ENCODE results near the gene NOTCH1.
"Not testable (repeated sequence)": the region's sequence is repeated elsewhere in the genome, so short reads cannot be mapped to it uniquely, and the experiment has no call there.

The NOTCH1 gene

DNA sequence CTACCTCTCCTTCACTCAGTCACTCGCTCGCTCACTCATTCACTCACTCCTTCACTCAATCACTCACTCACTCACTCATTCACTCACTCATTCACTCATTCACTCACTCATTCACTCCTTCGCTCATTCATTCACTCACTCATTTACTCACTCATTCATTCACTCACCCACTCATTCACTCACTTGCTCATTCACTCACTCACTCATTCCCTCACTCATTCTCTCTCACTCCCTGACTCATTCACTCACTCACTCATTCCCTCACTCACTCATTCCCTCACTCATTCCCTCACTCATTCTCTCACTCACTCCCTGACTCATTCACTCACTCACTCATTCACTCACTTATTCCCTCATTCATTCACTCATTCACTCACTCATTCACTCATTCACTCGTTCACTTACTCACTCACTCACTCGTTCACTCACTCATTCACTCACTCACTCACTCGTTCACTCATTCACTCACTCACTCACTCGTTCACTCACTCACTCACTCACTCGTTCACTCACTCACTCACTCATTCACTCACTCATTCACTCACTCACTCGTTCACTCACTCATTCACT is 33.9 kb upstream of the NOTCH1 start:
- DNase-seq: not testable (repeated sequence)

DNA sequence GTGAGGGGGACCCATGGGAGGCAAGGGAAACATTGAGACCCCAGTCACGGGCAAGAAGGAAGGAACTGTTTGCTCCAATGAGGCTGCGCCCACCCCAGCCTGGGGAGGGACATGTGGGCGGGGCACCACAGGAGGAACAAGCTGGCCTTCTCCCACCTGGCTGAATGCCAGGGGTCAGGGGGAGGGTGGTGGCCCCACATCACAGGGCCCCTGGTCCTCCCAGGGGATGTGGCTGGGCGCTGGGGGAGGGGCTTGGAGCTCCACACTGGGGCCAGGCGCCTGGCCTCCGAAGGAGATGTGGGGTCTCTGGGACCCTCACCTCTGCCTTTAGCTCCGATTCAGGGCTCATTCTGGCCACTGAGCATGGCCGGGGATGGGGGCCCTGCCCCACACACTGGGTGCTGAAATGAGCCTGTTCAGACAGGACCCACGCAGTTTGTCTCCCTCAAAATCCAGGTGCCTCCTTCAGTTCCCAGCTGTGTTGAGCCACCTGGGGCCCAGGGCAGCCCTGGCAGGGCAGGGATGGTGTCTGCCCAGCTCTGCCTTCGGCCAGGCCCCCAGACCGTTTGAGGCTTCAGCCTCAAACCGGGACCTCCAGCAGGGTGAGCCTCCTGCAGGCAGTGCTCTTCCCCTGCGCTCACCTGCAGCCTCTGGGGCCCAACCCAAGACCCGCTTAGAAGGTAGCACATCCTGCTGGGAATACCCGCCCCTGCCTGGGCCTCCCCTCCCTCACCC is 33.2 kb upstream of the NOTCH1 start:
- no peak for DNase-seq

DNA sequence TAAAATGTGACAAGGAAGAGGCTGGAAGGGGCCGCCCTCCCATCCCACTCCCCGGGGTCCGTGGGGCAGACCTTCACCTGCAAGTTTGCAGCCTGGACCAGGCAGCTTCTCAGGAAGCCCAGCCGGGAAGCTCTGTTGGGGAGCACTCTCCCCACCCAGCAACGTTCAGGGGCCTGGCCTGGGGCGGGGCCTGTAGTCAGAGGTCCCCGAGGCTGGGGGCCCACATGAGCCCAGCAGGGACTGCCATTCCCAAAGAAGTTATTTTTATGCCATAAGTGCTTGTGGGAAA is 32.7 kb upstream of the NOTCH1 start:
- DNase-seq: no peak

DNA sequence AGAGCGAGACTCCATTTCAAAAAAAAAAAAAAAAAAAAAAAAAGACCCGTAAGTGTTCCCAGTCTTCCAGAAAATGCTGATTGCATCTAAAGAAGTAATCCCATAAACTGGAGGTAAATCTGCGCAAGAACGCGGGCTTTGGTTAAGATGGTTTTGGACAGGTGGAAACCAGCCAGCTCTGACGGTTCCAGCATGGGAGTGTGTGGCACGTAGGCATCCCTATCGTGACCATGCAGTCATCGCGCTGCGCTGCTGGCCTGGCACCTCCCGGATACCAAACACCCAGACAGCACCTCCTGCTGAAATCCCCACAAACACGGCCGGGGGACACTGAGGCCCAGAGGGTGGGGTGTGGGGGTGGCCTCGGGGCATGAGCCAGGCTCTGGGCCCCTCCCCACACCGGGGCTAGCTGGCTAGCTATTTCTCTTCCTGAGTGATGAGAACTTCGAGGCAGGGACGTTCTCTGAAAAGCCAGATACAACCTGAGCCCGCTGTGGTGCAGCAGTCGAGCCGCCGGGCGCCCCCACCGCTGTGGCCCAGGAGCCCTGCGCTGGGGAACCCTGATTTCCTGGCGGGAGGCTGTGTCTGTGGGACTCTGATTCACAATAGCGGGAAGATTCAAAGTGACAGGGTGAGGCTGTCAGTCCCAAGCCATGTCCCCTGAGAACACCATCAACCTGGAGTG is 32.2 kb upstream of the NOTCH1 start:
- DNase-seq: no peak

DNA sequence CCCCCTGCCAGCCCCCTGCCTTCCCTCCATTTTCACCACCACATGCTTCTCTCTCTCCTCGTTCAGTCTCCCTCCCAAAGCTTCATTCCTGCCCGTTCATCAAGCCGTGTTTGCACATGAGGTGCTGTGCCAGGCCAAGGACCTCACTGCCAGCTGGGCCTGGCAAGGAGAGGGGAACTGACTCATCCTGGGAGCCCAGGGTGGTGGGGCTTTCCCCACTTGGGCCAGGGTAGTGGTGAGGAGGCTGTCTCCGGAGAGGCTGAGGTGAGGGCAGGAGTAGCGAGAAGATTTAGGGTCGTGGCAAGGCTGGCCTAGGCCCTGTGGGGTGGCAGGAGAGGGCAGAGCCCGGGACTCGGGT is 30.4 kb upstream of the NOTCH1 start:
- peak in 4 of 56 donors; percentile 11 to 40 (median 24) for DNase-seq

DNA sequence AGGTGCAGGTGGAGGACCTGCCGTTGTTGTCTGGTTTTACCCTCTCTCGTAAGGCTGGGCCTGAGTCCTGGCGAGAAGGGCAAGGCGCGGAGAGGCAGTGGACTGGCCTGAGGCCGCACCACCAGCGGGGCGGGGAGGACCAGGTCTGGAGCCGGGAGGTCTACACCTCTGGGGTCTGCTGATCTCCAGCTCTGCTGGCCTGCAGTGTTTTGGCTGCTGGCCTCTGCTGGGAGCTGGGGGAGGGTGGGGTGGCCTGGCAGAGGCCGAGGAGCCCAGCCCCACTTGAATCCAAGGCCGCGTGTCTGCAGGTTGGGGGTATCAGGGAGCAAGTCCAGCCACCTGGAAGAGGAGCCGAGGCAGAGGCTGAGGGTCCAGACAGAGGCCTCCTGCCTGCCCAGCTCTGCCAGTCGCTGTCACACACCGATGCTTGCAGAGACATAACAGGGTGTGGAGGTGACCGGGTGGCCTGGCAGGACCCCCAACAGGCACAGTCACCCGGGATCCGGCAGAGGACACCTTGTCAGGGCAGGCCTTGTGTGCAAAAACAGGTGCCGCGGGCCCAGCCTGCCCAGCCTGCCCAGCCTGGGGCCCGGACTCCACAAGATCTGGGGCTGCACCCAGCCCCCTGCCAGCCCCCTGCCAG is 29.9 kb upstream of the NOTCH1 start:
- no peak for DNase-seq

DNA sequence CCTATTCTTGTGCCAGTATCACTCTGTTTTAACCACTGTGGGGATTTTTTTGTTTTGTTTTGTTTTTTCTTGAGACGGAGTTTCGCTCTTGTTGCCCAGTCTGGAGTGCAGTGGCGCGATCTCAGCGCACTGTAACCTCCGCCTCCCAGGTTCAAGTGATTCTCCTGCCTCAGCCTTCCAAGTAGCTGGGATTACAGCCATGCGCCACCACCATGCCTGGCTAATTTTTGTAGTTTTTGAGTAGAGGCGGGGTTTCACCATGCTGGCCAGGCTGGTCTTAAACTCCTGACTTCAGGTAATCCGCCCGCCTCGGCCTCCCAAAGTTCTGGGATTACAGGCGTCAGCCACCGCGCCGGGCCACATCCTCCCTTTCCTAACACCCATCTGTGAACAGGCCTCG is 28.8 kb upstream of the NOTCH1 start:
- DNase-seq: not testable (repeated sequence)

DNA sequence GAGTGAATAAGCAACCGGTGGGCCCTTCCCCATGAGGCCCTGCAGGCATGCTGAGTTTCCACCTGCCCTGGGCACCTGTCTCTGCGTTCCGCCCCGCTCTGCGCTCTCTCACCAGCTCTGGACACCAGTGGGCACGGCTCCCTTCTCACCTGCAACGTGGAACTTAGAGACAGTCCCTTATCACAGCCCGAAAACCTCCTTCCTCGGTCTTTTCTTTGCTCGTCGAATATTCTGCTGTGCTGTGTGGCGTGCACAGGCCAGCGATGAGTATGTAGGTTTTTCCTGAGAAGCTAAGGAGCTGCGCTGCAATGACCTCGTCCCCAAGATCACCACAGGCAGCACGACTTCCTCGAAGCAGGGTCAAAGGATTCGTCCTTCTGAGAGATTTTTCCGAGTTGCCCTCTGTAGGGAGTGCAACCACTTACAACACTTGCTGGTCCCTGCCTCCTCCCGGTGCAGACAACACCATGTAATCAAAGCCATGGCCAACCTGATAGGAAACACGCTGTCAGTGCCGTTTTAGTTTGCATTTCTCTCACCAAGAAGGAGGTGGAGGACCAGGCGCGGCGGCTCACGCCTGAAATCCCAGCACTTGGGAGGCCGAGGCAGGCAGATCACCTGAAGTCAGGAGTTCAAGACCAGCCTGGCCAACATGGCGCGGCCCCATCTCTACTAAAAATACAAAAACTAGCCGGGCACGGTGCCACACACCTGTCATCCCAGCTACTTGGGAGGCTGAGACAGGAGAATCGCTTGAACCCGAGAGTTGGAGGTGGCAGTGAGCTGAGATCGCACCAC is 27.2 kb upstream of the NOTCH1 start:
- DNase-seq: no peak

DNA sequence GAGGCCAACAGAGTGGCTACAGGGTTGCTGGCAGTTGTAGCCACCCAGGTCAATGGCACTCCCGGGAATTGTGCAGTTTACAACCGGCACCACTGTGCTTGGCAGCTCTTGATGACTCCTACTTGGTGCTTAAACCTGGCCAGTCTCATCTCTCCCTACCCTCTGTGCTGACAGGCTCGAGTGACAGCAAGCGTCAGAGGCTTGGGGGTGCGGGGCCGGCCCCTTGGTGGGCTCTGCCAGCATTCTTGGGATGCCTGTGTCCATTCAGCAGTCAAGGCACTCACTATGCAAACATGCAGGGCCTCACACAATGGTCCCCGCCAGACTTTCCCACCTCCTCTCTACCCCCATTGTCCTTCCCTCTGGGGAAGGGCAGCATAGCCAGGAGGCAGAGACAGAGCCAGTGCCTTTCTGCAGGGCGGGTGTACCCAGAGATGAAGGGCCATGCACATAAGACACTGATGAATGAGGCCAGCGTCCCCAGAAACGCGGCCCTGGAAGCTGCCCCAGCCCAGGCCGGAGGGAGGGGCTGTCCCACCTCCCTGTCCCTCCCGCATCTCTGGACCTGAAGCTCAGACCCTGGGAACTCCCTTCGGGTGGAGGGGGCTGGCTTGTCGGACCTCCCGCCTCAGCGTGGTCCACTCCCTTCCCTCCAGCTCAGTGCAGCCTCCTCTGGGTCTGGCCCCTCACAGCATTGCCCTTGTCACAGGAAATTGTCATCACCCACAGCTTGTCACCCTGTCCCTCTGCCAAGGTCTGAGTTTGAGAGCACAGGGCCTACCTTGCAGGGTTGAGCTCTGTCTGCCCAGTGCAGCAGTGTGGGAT is 26.4 kb upstream of the NOTCH1 start:
- DNase-seq: peak in 1 of 56 donors; percentile 21

DNA sequence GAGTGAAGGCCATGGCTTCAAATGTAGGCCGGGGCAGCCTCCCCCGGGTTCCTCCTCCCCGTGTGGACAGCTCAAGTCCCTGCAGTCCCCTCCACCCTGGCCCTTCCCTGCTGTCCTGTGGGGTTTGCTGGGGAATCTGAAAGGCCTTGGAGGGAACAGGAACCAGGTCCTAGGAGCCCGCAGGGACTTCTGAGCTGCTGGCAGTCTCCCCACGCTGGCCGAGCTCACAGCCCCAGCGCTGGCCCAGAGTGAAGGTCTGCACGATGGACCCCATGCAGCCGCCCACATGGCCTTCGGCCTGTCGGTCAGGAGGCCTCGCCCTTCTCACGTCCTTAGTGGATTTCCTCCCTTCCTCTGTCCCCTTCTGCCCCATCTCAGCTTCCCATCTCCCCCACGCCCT is 25.7 kb upstream of the NOTCH1 start:
- no peak for DNase-seq

DNA sequence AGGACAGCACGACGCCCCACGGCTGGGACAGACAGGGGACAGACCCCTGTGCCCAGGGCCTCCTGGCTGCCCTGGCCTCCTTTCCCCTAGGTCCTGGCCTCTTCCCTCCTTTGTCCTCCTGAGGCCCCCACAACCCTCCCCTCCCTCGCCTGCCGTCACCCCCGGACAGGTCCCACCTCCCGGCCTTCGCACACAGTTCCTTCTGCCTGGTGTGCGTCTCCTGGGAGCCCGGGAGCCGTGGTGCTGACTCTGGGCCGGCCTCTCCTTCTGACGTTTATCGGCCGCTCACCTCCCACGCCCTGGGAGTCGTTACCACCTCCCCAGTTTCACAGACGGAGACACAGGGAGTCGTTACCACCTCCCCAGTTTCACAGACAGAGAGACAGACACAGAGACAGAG is 25.1 kb upstream of the NOTCH1 start:
- no peak for DNase-seq

DNA sequence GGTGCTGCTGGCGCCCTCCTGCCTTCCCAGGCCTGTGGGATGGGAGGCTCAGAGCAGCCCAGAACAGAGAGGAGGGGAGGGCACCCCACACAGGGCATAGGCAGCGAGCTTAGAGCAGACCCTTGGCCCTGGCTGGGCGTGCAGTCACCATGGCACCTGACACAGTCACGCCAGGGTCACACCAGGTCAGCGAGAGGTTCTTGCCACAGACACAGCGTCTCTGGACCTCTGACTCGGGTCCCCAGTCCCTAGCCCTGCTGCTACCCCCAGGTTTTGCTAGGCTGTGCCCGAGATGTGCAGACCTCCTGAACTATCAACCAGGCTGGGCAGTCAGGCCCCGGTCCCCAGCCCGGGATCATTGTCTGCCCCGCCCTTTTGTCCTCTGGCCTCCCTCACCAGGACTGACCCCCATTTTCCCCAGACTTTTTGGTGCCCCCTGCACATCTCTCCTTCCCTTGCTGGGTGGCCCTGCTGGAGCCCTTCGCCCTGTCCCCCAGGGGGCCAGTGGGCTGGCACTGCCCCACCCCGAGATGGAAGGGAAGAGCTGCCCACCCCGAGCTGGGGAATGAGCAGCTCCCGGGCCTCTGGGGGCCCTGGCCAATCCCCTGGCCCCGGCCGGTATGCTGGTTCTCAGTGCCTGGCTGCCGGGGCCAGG is 24.5 kb upstream of the NOTCH1 start:
- no peak for DNase-seq

DNA sequence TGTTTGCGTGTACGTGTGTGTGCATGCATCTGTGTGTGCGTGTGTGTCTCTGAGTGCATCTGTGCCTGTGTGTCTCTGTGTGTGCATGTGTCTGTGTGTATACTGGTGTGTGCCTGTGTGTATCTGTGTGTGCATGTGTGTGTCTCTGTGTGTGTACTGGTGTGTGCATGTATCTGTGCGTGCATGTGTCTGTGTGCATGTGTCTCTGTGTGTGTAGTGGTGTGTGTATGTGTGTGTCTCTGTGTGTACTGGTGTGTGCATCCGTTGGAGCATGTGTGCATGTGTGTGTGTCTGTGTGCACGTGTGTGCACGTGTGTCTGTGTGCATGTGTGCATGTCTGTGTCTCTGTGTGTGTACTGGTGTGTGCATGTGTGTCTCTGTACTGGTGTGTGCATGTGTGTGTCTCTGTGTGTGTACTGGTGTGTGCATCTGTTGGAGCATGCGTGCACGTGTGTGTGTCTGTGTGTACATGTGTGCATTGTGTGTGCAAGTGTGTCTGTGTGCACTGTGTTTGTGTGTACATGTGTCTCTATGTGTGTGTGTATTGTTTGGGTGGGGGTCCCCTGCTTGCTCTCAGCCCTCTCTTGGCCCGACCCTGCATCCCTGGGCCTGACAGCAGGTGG is 23.8 kb upstream of the NOTCH1 start:
- no peak for DNase-seq

DNA sequence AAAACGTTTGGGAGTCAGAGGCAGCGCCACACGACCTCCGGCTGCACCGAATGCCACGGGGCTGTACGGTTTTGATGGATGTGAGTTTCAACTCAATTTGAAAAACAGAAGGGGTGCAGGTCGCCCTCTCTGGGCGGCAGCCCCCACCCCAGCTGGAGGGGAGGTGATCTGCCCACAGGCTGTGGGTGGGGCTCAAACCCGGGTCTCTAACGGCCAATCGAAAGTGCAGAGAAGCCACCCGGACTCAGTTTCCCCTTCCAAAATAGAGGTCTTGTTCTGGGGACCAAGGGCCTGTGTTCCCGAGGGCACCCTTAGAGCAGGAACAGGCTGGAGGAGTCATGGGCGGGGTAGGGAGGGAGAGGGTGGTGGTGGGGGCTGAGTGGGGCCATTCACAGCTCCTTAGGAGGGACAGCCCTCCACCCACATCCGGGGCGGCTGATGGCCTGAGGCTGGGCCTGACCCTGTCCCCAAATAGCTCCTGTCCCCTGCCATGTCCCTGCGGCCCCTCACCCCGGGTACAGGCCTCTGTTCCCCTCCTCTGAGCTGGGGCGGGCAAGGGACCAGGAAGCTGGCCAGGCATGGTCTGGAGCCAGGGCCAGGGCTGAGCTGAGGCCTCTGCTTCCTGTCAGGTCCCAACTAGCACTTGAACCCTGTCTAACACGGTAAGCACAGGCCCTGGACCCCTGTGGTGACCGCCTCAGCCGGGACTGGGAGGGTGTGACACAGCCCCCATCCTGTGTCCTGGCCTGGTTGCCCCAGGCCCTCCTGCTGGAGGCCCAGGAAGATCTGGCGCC is 22.6 kb upstream of the NOTCH1 start:
- DNase-seq: peak in 8 of 56 donors; percentile 16 to 55 (median 20)

DNA sequence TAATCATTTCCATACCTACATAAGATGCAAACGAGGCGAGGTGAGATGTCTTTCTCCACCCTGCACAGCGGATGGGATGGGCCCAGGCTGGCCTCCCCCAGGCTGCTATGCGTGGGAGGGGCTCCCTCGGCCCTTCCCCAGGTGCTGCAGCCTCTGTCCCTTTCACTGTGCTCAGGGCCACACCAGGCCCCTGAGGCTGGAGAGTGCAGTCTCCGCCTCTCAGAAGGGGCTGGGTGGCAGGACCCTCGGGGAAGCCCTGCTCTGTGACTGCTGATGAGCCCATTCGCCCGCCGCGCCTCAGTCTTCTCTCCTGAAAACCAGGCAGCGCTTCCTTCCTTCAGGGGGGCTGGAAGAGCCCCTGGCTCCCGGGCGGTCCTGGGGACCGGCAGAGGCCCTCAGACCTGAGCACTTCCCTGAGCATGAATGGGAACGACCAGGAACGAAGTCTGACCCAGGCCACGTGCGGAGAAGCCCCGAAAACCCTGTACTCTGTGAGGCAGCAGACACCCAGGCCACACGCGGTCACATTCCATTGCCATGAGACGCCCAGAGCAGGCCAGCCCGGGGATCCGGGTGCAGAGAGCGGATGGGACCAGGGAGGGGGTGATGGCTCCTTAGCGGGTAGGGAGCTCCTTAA is 21.9 kb upstream of the NOTCH1 start:
- DNase-seq: peak in 5 of 56 donors; percentile 17 to 40 (median 20)

DNA sequence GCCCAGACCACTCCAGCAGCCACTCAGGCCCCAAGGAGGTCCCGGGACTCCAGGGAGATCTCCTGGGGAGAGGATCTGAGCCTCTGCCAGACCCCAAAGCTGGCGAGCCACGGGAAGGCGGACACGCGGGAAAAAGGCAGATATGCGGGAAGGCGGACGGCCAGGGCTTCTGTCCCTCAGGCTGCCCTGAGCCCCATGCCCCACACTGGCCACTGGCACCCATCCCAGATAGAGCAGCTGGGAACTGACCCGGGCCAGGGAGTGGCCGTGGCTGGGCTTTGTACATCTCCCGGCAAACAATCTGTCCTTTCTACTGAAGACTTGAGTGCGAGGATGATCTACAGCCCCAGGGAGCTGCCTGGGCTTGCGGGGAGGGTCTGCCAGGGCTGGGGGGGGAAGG is 21.1 kb upstream of the NOTCH1 start:
- DNase-seq: peak in 53 of 56 donors; percentile 27 to 94 (median 84)

DNA sequence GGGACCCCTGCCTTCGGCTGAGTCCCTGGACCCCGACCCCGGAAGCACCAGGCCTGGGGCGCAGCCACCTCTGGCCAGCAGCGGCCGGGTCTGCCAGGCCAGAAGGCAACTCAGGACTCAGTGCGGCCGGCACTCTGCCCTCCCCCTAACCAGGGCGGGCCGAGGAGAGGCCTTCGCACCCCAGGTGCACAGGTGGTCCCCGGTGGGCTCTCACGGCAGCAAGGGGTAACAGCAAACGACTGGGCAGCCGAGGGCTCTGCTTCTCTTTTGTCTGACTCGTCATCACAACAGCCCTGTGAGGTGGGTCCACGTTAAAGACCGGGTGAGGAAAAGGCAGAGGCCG is 20.7 kb upstream of the NOTCH1 start:
- no peak for DNase-seq
